GM19043 (cell line): ENCODE results near the gene DLG2.
"Not testable (repeated sequence)": the region's sequence is repeated elsewhere in the genome, so short reads cannot be mapped to it uniquely, and the experiment has no call there.

Experiments
- ATAC-seq: cut with Tn5 transposase; IDR thresholded peaks from one replicate; pipeline ENCODE4 v1.9.1; 2021; ENCODE audit warnings: low read depth; ENCODE audit not compliant: unreplicated experiment

DLG2 gene

GRCh38 chr11:84345597-84345996 lies 1281.5 kb downstream of the DLG2 start:
- ATAC-seq: no peak

- no peak for ATAC-seq
Observed at GRCh38 chr11:84345027-84345426, 1282.1 kb downstream of the DLG2 start.

GRCh38 chr11:84339796-84340195 lies 1287.3 kb downstream of the DLG2 start:
- no peak for ATAC-seq

- no peak for ATAC-seq
Observed at GRCh38 chr11:84333221-84333620, 1293.9 kb downstream of the DLG2 start.

- ATAC-seq: no peak
Observed at GRCh38 chr11:84322211-84322610, 1304.9 kb downstream of the DLG2 start.

- no peak for ATAC-seq
Observed at GRCh38 chr11:84319863-84320262, 1307.3 kb downstream of the DLG2 start.

GRCh38 chr11:84316866-84317555 lies 1310.1 kb downstream of the DLG2 start:
- ATAC-seq: no peak

GRCh38 chr11:84313830-84314359 lies 1313.2 kb downstream of the DLG2 start:
- ATAC-seq: no peak

GRCh38 chr11:84310268-84310667 lies 1316.9 kb downstream of the DLG2 start:
- no peak for ATAC-seq

GRCh38 chr11:84308491-84308890 lies 1318.7 kb downstream of the DLG2 start:
- not testable (repeated sequence) for ATAC-seq

GRCh38 chr11:84300092-84300491 lies 1327.1 kb downstream of the DLG2 start:
- no peak for ATAC-seq

GRCh38 chr11:84297570-84297969 lies 1329.6 kb downstream of the DLG2 start:
- no peak for ATAC-seq

- no peak for ATAC-seq
Observed at GRCh38 chr11:84295815-84296214, 1331.3 kb downstream of the DLG2 start.

GRCh38 chr11:84292955-84293354 lies 1334.2 kb downstream of the DLG2 start:
- no peak for ATAC-seq

- ATAC-seq: no peak
Observed at GRCh38 chr11:84292006-84292405, 1335.1 kb downstream of the DLG2 start.

- ATAC-seq: no peak
Observed at GRCh38 chr11:84290647-84291046, 1336.5 kb downstream of the DLG2 start.

- ATAC-seq: peak; percentile 97
Observed at GRCh38 chr11:84289381-84289906, 1337.7 kb downstream of the DLG2 start.

GRCh38 chr11:84273541-84273940 lies 1353.6 kb downstream of the DLG2 start:
- no peak for ATAC-seq

GRCh38 chr11:84270466-84270865 lies 1356.7 kb downstream of the DLG2 start:
- ATAC-seq: no peak

GRCh38 chr11:84264066-84264465 lies 1363.1 kb downstream of the DLG2 start:
- ATAC-seq: no peak

GRCh38 chr11:84261707-84262106 lies 1365.4 kb downstream of the DLG2 start:
- no peak for ATAC-seq

- ATAC-seq: no peak
Observed at GRCh38 chr11:84260862-84261261, 1366.3 kb downstream of the DLG2 start.
